ENCODE data around the gene HIRA. TPM values are rescaled to one million over a fixed set of nuclear protein-coding genes. Genes with fewer than 3 reads are reported as not detected.

The HIRA gene
- total and polyA plus RNA-seq, 2 of the 8 experiments (the other 6 are each of a cell fraction or from before 2014, with no cell fraction given): 34.9 to 67.2 TPM

DNA sequence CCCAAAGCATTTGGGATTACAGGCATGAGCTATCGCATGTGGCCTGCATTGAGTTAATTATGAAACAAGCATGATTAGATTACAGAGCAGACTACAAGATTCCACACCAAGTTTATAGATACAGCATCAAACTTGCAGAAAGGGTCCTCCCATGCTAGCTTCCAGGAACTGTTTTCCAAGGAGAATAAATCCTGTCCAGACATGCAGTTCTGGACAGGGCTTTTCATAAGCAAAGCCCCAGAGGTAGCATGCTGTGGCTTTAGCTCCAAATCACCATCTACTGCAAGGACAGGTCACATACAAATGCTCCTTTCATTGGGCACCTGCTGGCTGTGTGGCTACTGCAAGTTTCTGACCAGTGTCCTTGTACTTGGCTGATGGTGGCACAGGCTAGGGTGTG lies 57.1 kb downstream of the HIRA start (continued):
- TF ChIP-seq, protein P1, sequence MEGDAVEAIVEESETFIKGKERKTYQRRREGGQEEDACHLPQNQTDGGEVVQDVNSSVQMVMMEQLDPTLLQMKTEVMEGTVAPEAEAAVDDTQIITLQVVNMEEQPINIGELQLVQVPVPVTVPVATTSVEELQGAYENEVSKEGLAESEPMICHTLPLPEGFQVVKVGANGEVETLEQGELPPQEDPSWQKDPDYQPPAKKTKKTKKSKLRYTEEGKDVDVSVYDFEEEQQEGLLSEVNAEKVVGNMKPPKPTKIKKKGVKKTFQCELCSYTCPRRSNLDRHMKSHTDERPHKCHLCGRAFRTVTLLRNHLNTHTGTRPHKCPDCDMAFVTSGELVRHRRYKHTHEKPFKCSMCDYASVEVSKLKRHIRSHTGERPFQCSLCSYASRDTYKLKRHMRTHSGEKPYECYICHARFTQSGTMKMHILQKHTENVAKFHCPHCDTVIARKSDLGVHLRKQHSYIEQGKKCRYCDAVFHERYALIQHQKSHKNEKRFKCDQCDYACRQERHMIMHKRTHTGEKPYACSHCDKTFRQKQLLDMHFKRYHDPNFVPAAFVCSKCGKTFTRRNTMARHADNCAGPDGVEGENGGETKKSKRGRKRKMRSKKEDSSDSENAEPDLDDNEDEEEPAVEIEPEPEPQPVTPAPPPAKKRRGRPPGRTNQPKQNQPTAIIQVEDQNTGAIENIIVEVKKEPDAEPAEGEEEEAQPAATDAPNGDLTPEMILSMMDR (IDR thresholded peaks at IDR 0.05; ENCODE audit: control extremely low read depth in 1 of 3, insufficient read depth in 1 of 3, low read depth in 1 of 3, low read length in 3 of 3): no peak
- TF ChIP-seq SIN3A (conservative IDR thresholded peaks at IDR 0.05 in 1 of 2, IDR thresholded peaks at IDR 0.05 in 1 of 2; ENCODE audit: low read depth in 1 of 2, low read length in 2 of 2): no peak
- no peak for TF ChIP-seq JUND (IDR thresholded peaks at IDR 0.05; ENCODE audit: low read length)
- TF ChIP-seq ASH2L (IDR thresholded peaks at IDR 0.05; ENCODE audit: low read length): no peak
- no peak for TF ChIP-seq EZH2 (IDR thresholded peaks at IDR 0.05; ENCODE audit: low read depth, low read length, severe bottlenecking)
- TF ChIP-seq TAF1 (IDR thresholded peaks at IDR 0.05; ENCODE audit: low read depth, low read length): no peak
- TF ChIP-seq POLR2AphosphoS5 (IDR thresholded peaks at IDR 0.05; ENCODE audit: low read depth, low read length): no peak
- TF ChIP-seq SRF (IDR thresholded peaks at IDR 0.05; ENCODE audit: low read depth, low read length): no peak
- TF ChIP-seq RAD21 (IDR thresholded peaks at IDR 0.05 in 1 of 2, conservative IDR thresholded peaks at IDR 0.05 in 1 of 2; ENCODE audit: low read depth in 2 of 2, low read length in 2 of 2): no peak
